ENCODE results near the gene LYPD5.
"Not testable (repeated sequence)": the region's sequence is repeated elsewhere in the genome, so short reads cannot be mapped to it uniquely, and the experiment has no call there.

Gene LYPD5

GRCh38 chr19:43802216-43802951 lies at the start of gene LYPD5:
Gene LYPD5 (minus strand): TSS chr19:43802447. CDS start chr19:43802380, 67 bp downstream.
- no peak for DNase-seq (ENCODE audit: low read depth, low spot score)

GRCh38 chr19:43848821-43849220 lies 46.6 kb upstream of the LYPD5 start:
- DNase-seq (ENCODE audit: low read depth, low spot score) = no peak

GRCh38 chr19:43847884-43848283 lies 45.6 kb upstream of the LYPD5 start:
- DNase-seq (ENCODE audit: low read depth, low spot score) = no peak

- DNase-seq (ENCODE audit: low read depth, low spot score) = no peak
These were observed 45.0 kb upstream of the LYPD5 start for GRCh38 chr19:43847246-43847645.

GRCh38 chr19:43842007-43842406 lies 39.8 kb upstream of the LYPD5 start:
- no peak for DNase-seq (ENCODE audit: low read depth, low spot score)

GRCh38 chr19:43839139-43839538 lies 36.9 kb upstream of the LYPD5 start:
- DNase-seq (ENCODE audit: low read depth, low spot score) = no peak

GRCh38 chr19:43826787-43827754 lies 24.8 kb upstream of the LYPD5 start, which contains the start of gene ZNF283:
Gene ZNF283 (plus strand): TSS chr19:43827321. CDS start chr19:43833505, 6,184 bp downstream.
- DNase-seq (ENCODE audit: low read depth, low spot score) = peak; percentile 88

GRCh38 chr19:43824572-43824971 lies 22.3 kb upstream of the LYPD5 start:
- DNase-seq (ENCODE audit: low read depth, low spot score) = not testable (repeated sequence)

GRCh38 chr19:43823856-43824255 lies 21.6 kb upstream of the LYPD5 start:
- not testable (repeated sequence) for DNase-seq (ENCODE audit: low read depth, low spot score)

- no peak for DNase-seq (ENCODE audit: low read depth, low spot score)
These were observed 18.6 kb upstream of the LYPD5 start for GRCh38 chr19:43820884-43821215.

- no peak for DNase-seq (ENCODE audit: low read depth, low spot score)
These were observed 18.0 kb upstream of the LYPD5 start for GRCh38 chr19:43820098-43820883.

GRCh38 chr19:43818500-43818899 lies 16.3 kb upstream of the LYPD5 start:
- no peak for DNase-seq (ENCODE audit: low read depth, low spot score)

- not testable (repeated sequence) for DNase-seq (ENCODE audit: low read depth, low spot score)
These were observed 15.2 kb upstream of the LYPD5 start for GRCh38 chr19:43817454-43817853.

- DNase-seq (ENCODE audit: low read depth, low spot score) = no peak
These were observed 12.6 kb upstream of the LYPD5 start for GRCh38 chr19:43814663-43815352.

- DNase-seq (ENCODE audit: low read depth, low spot score) = no peak
These were observed 10.4 kb upstream of the LYPD5 start for GRCh38 chr19:43812688-43813087.

GRCh38 chr19:43812259-43812658 lies 10.0 kb upstream of the LYPD5 start:
- no peak for DNase-seq (ENCODE audit: low read depth, low spot score)

- DNase-seq (ENCODE audit: low read depth, low spot score) = no peak
These were observed 9.6 kb upstream of the LYPD5 start for GRCh38 chr19:43811837-43812236.

GRCh38 chr19:43809762-43810696 lies 7.8 kb upstream of the LYPD5 start:
- no peak for DNase-seq (ENCODE audit: low read depth, low spot score)

- no peak for DNase-seq (ENCODE audit: low read depth, low spot score)
These were observed 5.4 kb upstream of the LYPD5 start for GRCh38 chr19:43807651-43808050.

- DNase-seq (ENCODE audit: low read depth, low spot score) = no peak
These were observed 4.6 kb upstream of the LYPD5 start for GRCh38 chr19:43806848-43807247.

Measured in iPS DF 19.7 (cell line).